HCT116 (cell line): Measurements from ENCODE around the gene EFCAB10. TPM values are rescaled to one million over a fixed set of nuclear protein-coding genes. Genes with fewer than 3 reads are reported as not detected.

ENCODE experiments used
- ATAC-seq: fragments of 200-7000 bp; cut with Tn5 transposase; 2 replicates; pipeline ENCODE4 v1.9.1; 2020; ENCODE audit warnings: mild to moderate bottlenecking, moderate library complexity
- BruUV-seq: library from RNA; stranded (reverse); fragments of 400-500 nt; replicated peaks from 2 replicates; lab custom pipeline; 2021; lab: Mats Ljungman, UMichigan
- CTCF ChIA-PET: fragments of 300-600 bp; sonication (Branson Sonifier 250); formaldehyde crosslinking; loops from one replicate; lab custom pipeline; 2021; ENCODE audit warnings: antibody characterized with exemption; lab: Charles Lee
- POLR2A ChIA-PET: fragments of 300-600, 350-600 bp; sonication (Branson Sonifier 250); formaldehyde crosslinking; loops from one replicate; lab custom pipeline; 2021; ENCODE audit warnings: antibody characterized with exemption; lab: Charles Lee
- RAD21 ChIA-PET, 2 experiments: fragments of 300-600 bp; sonication (Branson Sonifier 250); formaldehyde crosslinking; loops; one replicate each; lab custom pipeline; 2023; ENCODE audit warnings: low total read pairs in 2 of 2; ENCODE audit not compliant: uncharacterized antibody in 2 of 2, unreplicated experiment in 2 of 2, low non-redundant PET in 1 of 2; lab: Charles Lee
- DNase-seq: peaks from one replicate; pipeline ENCODE4 v3.0.0-alpha.2; 2010; ENCODE audit warnings: low read depth, low spot score
- H2AFZ ChIP-seq: fragments of 200-600 bp; shearing (Covaris generic), sonication (generic); 2 replicates; pipeline ENCODE4 v1.6.1; 2017; ENCODE audit warnings: low read depth, mixed run types, mixed read lengths, antibody characterized with exemption, low read length; ENCODE audit not compliant: poor library complexity, severe bottlenecking
- H3K27ac ChIP-seq: 2 replicates; pipeline ENCODE4 v1.5.1; 2012; ENCODE audit warnings: low read depth, low read length
- H3K27me3 ChIP-seq: fragments of 200-600 bp; sonication (generic); 2 replicates; pipeline ENCODE4 v1.6.1; 2016; ENCODE audit warnings: mixed run types, low read length, mixed read lengths; ENCODE audit not compliant: insufficient read depth
- H3K36me3 ChIP-seq, 2 experiments: fragments of 200-500 bp in 1 of 2; fragments of 200-600 bp in 1 of 2; sonication (Bioruptor generic) in 1 of 2; sonication (generic) in 1 of 2; 2 replicates each; pipeline versions ENCODE4 v1.5.1 to v1.6.1; 2014 to 2016; ENCODE audit warnings: low read length in 2 of 2, inconsistent platforms in 1 of 2, mixed read lengths in 1 of 2, mixed run types in 1 of 2; ENCODE audit not compliant: insufficient read depth in 2 of 2, control insufficient read depth in 1 of 2
- H3K4me1 ChIP-seq, 2 experiments: fragments of 200-600 bp in 1 of 2; sonication (generic) in 1 of 2; 2 replicates each; pipeline versions ENCODE4 v1.5.1 to v1.6.1; 2012 to 2017; ENCODE audit warnings: low read length in 2 of 2, inconsistent platforms in 1 of 2, mild to moderate bottlenecking in 1 of 2, mixed read lengths in 1 of 2, mixed run types in 1 of 2, moderate library complexity in 1 of 2; ENCODE audit not compliant: insufficient read depth in 2 of 2, control insufficient read depth in 1 of 2
- H3K4me2 ChIP-seq: fragments of 200-600 bp; sonication (generic); 2 replicates; pipeline ENCODE4 v1.6.1; 2017; ENCODE audit warnings: mixed run types, low read length, mixed read lengths
- H3K4me3 ChIP-seq, 2 experiments: fragments of 200-600 bp in 1 of 2; sonication (generic) in 1 of 2; replicated peaks in 1 of 2; 2 replicates each; pipeline ENCODE4 v1.5.1; 2011 to 2016; ENCODE audit warnings: low read length in 2 of 2, control low read depth in 1 of 2, low read depth in 1 of 2, mild to moderate bottlenecking in 1 of 2, mixed read lengths in 1 of 2, mixed run types in 1 of 2
- H3K79me2 ChIP-seq: fragments of 200-600 bp; sonication (generic); 2 replicates; pipeline ENCODE4 v1.6.1; 2017; ENCODE audit warnings: mild to moderate bottlenecking, mixed run types, low read length, moderate library complexity, mixed read lengths; ENCODE audit not compliant: insufficient read depth
- H3K9ac ChIP-seq: fragments of 200-600 bp; sonication (generic); 2 replicates; pipeline ENCODE4 v1.6.1; 2016; ENCODE audit warnings: low read length, mixed read lengths
- H3K9me2 ChIP-seq: fragments of 200-600 bp; sonication (generic), shearing (Covaris generic); 2 replicates; pipeline ENCODE4 v1.6.1; 2017; ENCODE audit warnings: mixed run types, mild to moderate bottlenecking, moderate library complexity; ENCODE audit not compliant: insufficient read depth
- H3K9me3 ChIP-seq, 2 experiments: fragments of 200-500 bp in 1 of 2; fragments of 200-600 bp in 1 of 2; sonication (Bioruptor generic) in 1 of 2; sonication (generic) in 1 of 2; 2 replicates each; pipeline ENCODE4 v1.6.1; 2014 to 2017; ENCODE audit warnings: low read length in 2 of 2, mixed read lengths in 2 of 2, inconsistent platforms in 1 of 2, low read depth in 1 of 2, mild to moderate bottlenecking in 1 of 2, mixed run types in 1 of 2, moderate library complexity in 1 of 2; ENCODE audit not compliant: control insufficient read depth in 1 of 2, insufficient read depth in 1 of 2
- H4K20me1 ChIP-seq: fragments of 200-600 bp; sonication (generic), shearing (Covaris generic); 2 replicates; pipeline ENCODE4 v1.6.1; 2017; ENCODE audit warnings: mixed run types, mild to moderate bottlenecking, moderate library complexity; ENCODE audit not compliant: insufficient read depth
- CEBPB ChIP-seq: IDR thresholded peaks from 2 replicates; pipeline ENCODE4 v1.6.1; 2012; ENCODE audit warnings: low read depth
- ELF1 ChIP-seq: IDR thresholded peaks from 2 replicates; pipeline ENCODE4 v1.6.1; 2012; ENCODE audit warnings: low read depth, borderline replicate concordance
- FOSL1 ChIP-seq: IDR thresholded peaks from 2 replicates; pipeline ENCODE4 v1.6.1; 2012; ENCODE audit warnings: low read depth
- JUND ChIP-seq: IDR thresholded peaks from 2 replicates; pipeline ENCODE4 v1.6.1; 2012
- RAD21 ChIP-seq: IDR thresholded peaks from 2 replicates; pipeline ENCODE4 v1.6.1; 2012; ENCODE audit warnings: low read depth, mild to moderate bottlenecking
- SIN3A ChIP-seq: IDR thresholded peaks from 2 replicates; pipeline ENCODE4 v1.6.1; 2012; ENCODE audit warnings: low read depth
- TCF7L2 ChIP-seq: IDR thresholded peaks from 2 replicates; pipeline ENCODE4 v1.7.0; 2011; ENCODE audit warnings: borderline replicate concordance, inconsistent platforms; ENCODE audit not compliant: insufficient read depth, insufficient read length; ENCODE audit errors: extremely low read depth
- YY1 ChIP-seq: IDR thresholded peaks from 2 replicates; pipeline ENCODE4 v1.6.1; 2011; ENCODE audit warnings: low read length, low read depth, moderate library complexity, mild to moderate bottlenecking; ENCODE audit not compliant: insufficient replicate concordance; ENCODE audit errors: extremely low read depth
- intact Hi-C: fragments of 100-400 bp; cut with micrococcal nuclease; formaldehyde crosslinking; loops from 2 replicates; pipeline ENCODE4 v1.10.0; 2022
- total RNA-seq: library from RNA; stranded (reverse); gene quantifications from one replicate; pipeline ENCODE4 v1.2.1, GENCODE V29; 2021; ENCODE audit not compliant: unreplicated experiment
- TF ChIP-seq, protein P1 (sequence below): IDR thresholded peaks from 2 replicates; pipeline ENCODE4 v1.6.1; 2012
- TF ChIP-seq, protein P2 (sequence below): IDR thresholded peaks from 2 replicates; pipeline ENCODE4 v1.6.1; 2012
- TF ChIP-seq, protein P3 (sequence below), 3 experiments: fragments of 200-600 bp in 1 of 3; sonication (generic) in 1 of 3; IDR thresholded peaks in 2 of 3; conservative IDR thresholded peaks in 1 of 3; 2 replicates each; pipeline ENCODE4 v1.5.1; 2012 to 2017; ENCODE audit warnings: low read depth in 2 of 3, low read length in 2 of 3, antibody characterized with exemption in 1 of 3, borderline replicate concordance in 1 of 3, control low read depth in 1 of 3, mild to moderate bottlenecking in 1 of 3, mixed read lengths in 1 of 3, mixed run types in 1 of 3, moderate library complexity in 1 of 3; ENCODE audit not compliant: insufficient read depth in 1 of 3

Gene EFCAB10
- total RNA-seq, 1 experiment from 2014 or later: 1.7 TPM

DNA sequence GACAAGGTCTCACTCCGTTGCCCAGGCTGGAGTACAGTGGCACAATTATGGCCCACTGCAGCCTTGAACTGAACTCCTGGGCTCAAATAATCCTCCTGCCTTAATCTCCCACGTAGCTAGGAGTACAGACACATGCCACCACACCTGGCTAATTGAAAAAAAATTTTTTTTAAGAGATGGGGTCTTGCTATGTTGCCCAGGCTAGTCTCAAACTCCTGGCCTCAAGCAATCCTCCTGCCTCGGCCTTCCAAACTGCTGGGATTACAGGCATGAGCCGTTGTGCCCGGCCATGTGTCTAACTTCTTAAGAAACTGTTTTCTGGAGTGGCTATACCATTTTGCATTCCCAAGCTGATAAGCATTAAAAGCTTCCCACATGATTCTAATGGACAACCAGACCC is 9.5 kb upstream of the EFCAB10 start:
- Histone ChIP-seq H3K27ac (no peak overlapping the region), H3K9me2 (no peaks in the 10 kb centered on the region), H3K79me2 (no peaks in the 10 kb centered on the region), H3K4me1 (no peaks in the 10 kb centered on the region), H2AFZ (no peak overlapping the region), H3K9me3 (no peaks in the 10 kb centered on the region), H4K20me1 (no peaks in the 10 kb centered on the region), H3K4me3 (no peak overlapping the region), H3K9ac (no peak overlapping the region), H3K36me3 (no peaks in the 10 kb centered on the region), H3K4me2 (no peak overlapping the region), H3K27me3 (no peaks in the 10 kb centered on the region)
- intact Hi-C loops: loop anchor here (5.0 kb wide), 1 partner anchor 188 kb away; no protein-coding TSS in a partner anchor
- ATAC-seq: no peak
- BruUV-seq: no TSS peak
- TF ChIP-seq SIN3A (no peak), ELF1 (no peak), FOSL1 (no peak), TCF7L2 (no peak)
- TF ChIP-seq, protein P1, sequence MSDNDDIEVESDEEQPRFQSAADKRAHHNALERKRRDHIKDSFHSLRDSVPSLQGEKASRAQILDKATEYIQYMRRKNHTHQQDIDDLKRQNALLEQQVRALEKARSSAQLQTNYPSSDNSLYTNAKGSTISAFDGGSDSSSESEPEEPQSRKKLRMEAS: no peak
- TF ChIP-seq, protein P2, sequence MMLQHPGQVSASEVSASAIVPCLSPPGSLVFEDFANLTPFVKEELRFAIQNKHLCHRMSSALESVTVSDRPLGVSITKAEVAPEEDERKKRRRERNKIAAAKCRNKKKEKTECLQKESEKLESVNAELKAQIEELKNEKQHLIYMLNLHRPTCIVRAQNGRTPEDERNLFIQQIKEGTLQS: no peak
- ChIA-PET CTCF (interaction anchor here (0.7 kb wide), 2 partner anchors 9 to 11 kb away, joined by 3 read pairs; no protein-coding TSS in a partner anchor), RAD21 (no interaction called here), POLR2A (no interaction called here)
- DNase-seq: no peak

DNA sequence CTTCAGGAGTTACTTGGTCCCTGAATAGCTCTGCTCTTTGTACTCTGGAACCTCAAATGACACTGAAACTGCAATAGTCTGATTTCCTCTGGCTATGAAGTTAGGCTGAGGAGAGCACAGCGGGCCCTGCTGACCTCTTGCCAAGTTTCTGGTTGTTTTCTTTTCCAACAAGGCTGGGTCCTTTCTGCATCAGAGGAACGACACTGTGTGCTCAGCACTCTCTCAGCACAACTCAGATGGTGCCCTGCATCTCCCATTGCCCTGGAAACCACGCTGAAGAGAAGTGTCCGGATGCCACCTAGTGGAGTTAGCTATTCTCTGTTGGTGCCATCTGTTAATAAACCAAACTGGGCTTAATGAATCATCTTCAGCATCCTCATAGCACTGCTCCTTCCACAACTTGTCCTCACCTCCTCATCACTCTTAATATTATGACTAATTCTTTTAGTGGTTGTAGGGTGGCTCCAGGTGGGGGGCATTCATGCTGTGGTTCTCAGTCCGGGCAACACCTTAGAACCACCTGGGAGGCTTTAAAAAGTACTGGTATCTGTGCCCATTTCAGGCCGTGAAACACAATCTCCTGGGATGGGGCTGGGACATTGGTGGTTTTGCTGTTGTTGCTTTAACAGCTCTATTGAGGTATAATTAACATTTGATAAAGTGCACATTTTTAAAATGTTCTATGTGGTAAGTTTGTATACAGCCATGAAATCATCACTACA is 8.2 kb upstream of the EFCAB10 start:
- peak; percentile 98 for ATAC-seq
- Histone ChIP-seq H3K27ac (no peak overlapping the region), H3K4me1 (no peaks in the 10 kb centered on the region), H3K4me2 (no peak overlapping the region)
- CTCF ChIA-PET: interaction anchor here (0.7 to 1.7 kb wide), 9 partner anchors 8 to 706 kb away, joined by 3 to 13 read pairs (median 4); partner anchors contain the start of gene EFCAB10
- TF ChIP-seq JUND (no peak), YY1 (no peak), CEBPB (no peak), RAD21 (peak; percentile 91)
- TF ChIP-seq, protein P3, sequence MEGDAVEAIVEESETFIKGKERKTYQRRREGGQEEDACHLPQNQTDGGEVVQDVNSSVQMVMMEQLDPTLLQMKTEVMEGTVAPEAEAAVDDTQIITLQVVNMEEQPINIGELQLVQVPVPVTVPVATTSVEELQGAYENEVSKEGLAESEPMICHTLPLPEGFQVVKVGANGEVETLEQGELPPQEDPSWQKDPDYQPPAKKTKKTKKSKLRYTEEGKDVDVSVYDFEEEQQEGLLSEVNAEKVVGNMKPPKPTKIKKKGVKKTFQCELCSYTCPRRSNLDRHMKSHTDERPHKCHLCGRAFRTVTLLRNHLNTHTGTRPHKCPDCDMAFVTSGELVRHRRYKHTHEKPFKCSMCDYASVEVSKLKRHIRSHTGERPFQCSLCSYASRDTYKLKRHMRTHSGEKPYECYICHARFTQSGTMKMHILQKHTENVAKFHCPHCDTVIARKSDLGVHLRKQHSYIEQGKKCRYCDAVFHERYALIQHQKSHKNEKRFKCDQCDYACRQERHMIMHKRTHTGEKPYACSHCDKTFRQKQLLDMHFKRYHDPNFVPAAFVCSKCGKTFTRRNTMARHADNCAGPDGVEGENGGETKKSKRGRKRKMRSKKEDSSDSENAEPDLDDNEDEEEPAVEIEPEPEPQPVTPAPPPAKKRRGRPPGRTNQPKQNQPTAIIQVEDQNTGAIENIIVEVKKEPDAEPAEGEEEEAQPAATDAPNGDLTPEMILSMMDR (IDR thresholded peaks at IDR 0.05 in 2 of 3, conservative IDR thresholded peaks at IDR 0.05 in 1 of 3; ENCODE audit: borderline replicate concordance in 1 of 3, insufficient read depth in 1 of 3, low read depth in 2 of 3, low read length in 2 of 3): peak; percentile 71 to 76 (median 73)
- TF ChIP-seq, all 23 proteins: peak for 2
- H3K9ac ChIP-seq: no peak overlapping the region
- no peaks in the 10 kb centered on the region for H4K20me1 ChIP-seq
- RAD21 ChIA-PET: no interaction called here
- DNase-seq: peak; percentile 55
- no peaks in the 10 kb centered on the region for H3K79me2 ChIP-seq
- BruUV-seq: no TSS peak
- H3K4me3 ChIP-seq: no peak overlapping the region
- no peaks in the 10 kb centered on the region for H3K27me3 ChIP-seq
- H3K9me2 ChIP-seq: no peaks in the 10 kb centered on the region
- no peaks in the 10 kb centered on the region for H3K36me3 ChIP-seq
- H3K9me3 ChIP-seq: no peaks in the 10 kb centered on the region
- intact Hi-C loops: loop anchor here (1.0 to 10.0 kb wide), 6 partner anchors 187 to 947 kb away; no protein-coding TSS in a partner anchor
- no peak overlapping the region for H2AFZ ChIP-seq
- POLR2A ChIA-PET: interaction anchor here (0.6 kb wide), 1 partner anchor 170 kb away, joined by 3 read pairs; no protein-coding TSS in a partner anchor
